HepG2 (cell line): ENCODE measurements around the gene NUCB1. TPM values are rescaled to one million over a fixed set of nuclear protein-coding genes. Genes with fewer than 3 reads are reported as not detected.

ENCODE experiments used
- FOXO4 ChIP-seq: sonication (generic); formaldehyde crosslinking; conservative IDR thresholded peaks from 2 replicates; pipeline ENCODE4 v1.8.1; 2023; ENCODE audit warnings: missing genetic modification reagents
- HNRNPL ChIP-seq: fragments of 200-400 bp; formaldehyde crosslinking; IDR thresholded peaks from 2 replicates; pipeline ENCODE4 v1.6.1; 2017; ENCODE audit warnings: mild to moderate bottlenecking, low read depth, low read length
- HNRNPUL1 ChIP-seq: fragments of 200-400 bp; formaldehyde crosslinking; IDR thresholded peaks from 2 replicates; pipeline ENCODE4 v1.6.1; 2017; ENCODE audit warnings: low read depth, mild to moderate bottlenecking, low read length, moderate library complexity
- KLF12 ChIP-seq: sonication (generic); formaldehyde crosslinking; IDR thresholded peaks from 2 replicates; pipeline ENCODE4 v1.4.0; 2020; ENCODE audit warnings: missing genetic modification reagents, borderline replicate concordance
- MEIS1 ChIP-seq: sonication (generic); formaldehyde crosslinking; IDR thresholded peaks from 2 replicates; pipeline ENCODE4 v1.9.0; 2021; ENCODE audit warnings: mild to moderate bottlenecking, missing genetic modification reagents, moderate library complexity, borderline replicate concordance
- NBN ChIP-seq: fragments of 450-650 bp; conservative IDR thresholded peaks from 2 replicates; pipeline ENCODE4 v1.6.1; 2017
- NFE2L1 ChIP-seq: sonication (generic); formaldehyde crosslinking; IDR thresholded peaks from 2 replicates; pipeline ENCODE4 v1.4.0; 2020; ENCODE audit warnings: missing genetic modification reagents, mild to moderate bottlenecking, borderline replicate concordance
- NFYB ChIP-seq: sonication (generic); formaldehyde crosslinking; IDR thresholded peaks from 2 replicates; pipeline ENCODE4 v1.4.0; 2020; ENCODE audit warnings: missing genetic modification reagents
- NR2F1 ChIP-seq, 2 experiments: fragments of 450-650 bp in 1 of 2; formaldehyde crosslinking in 1 of 2; IDR thresholded peaks; 2 replicates each; pipeline versions ENCODE4 v1.5.0 to v1.6.1; 2016 to 2020; ENCODE audit warnings: mild to moderate bottlenecking in 1 of 2, missing compliant biosample characterization in 1 of 2, missing genetic modification reagents in 1 of 2, moderate library complexity in 1 of 2
- TRIM24 ChIP-seq: sonication (generic); formaldehyde crosslinking; IDR thresholded peaks from 2 replicates; pipeline ENCODE4 v1.8.0; 2022; ENCODE audit warnings: mild to moderate bottlenecking, missing genetic modification reagents
- ZBTB46 ChIP-seq: sonication (generic); formaldehyde crosslinking; IDR thresholded peaks from 2 replicates; pipeline ENCODE4 v1.4.0; 2020; ENCODE audit warnings: mild to moderate bottlenecking, missing genetic modification reagents, borderline replicate concordance
- ZNF121 ChIP-seq: sonication (generic); formaldehyde crosslinking; IDR thresholded peaks from 2 replicates; pipeline ENCODE4 v1.5.0; 2020; ENCODE audit warnings: mild to moderate bottlenecking, missing genetic modification reagents
- ZNF136 ChIP-seq: sonication (generic); formaldehyde crosslinking; IDR thresholded peaks from 2 replicates; pipeline ENCODE4 v1.8.1; 2022; ENCODE audit warnings: low read depth, mild to moderate bottlenecking, moderate library complexity, missing genetic modification reagents
- ZNF33B ChIP-seq: sonication (generic); formaldehyde crosslinking; IDR thresholded peaks from 2 replicates; pipeline ENCODE4 v1.5.1; 2020; ENCODE audit warnings: mild to moderate bottlenecking, missing genetic modification reagents
- ZNF343 ChIP-seq: sonication (generic); formaldehyde crosslinking; IDR thresholded peaks from 2 replicates; pipeline ENCODE4 v1.4.0; 2020; ENCODE audit warnings: mild to moderate bottlenecking, missing genetic modification reagents
- ZNF564 ChIP-seq: sonication (generic); formaldehyde crosslinking; IDR thresholded peaks from 2 replicates; pipeline ENCODE4 v1.8.1; 2023; ENCODE audit warnings: mild to moderate bottlenecking, missing genetic modification reagents
- ZSCAN25 ChIP-seq: sonication (generic); formaldehyde crosslinking; IDR thresholded peaks from 2 replicates; pipeline ENCODE4 v1.8.0; 2022; ENCODE audit warnings: mild to moderate bottlenecking, missing genetic modification reagents
- polyA plus RNA-seq, 8 experiments: library from polyadenylated mRNA; depleted of rRNA in 3 of 8; stranded (reverse) in 7 of 8; unstranded in 1 of 8; fragments of >200 nt; fragmentation: Illumina TruSeq in 4 of 8; extraction: Trizol in 4 of 8; gene quantifications; 2 replicates each; pipeline versions ENCODE4 v1.2.1 to v1.2.3, GENCODE V29; 2011 to 2016; ENCODE audit warnings: low read depth in 4 of 8, missing spikeins in 1 of 8, mixed read lengths in 1 of 8; ENCODE audit not compliant: insufficient read depth in 1 of 8
- total RNA-seq, 5 experiments: library from RNA; depleted of rRNA; stranded (reverse); fragments of >200 nt; fragmentation: Illumina TruSeq; extraction: Trizol; gene quantifications; 2 replicates each; pipeline ENCODE4 v1.2.3, GENCODE V29; 2016; ENCODE audit warnings: low read depth in 1 of 5
- TF ChIP-seq, protein P1 (sequence below): sonication (generic); formaldehyde crosslinking; IDR thresholded peaks from 2 replicates; pipeline ENCODE4 v1.8.1; 2023; ENCODE audit warnings: mild to moderate bottlenecking, inconsistent platforms, moderate library complexity, missing genetic modification reagents, borderline replicate concordance
- TF ChIP-seq, protein P2 (sequence below): sonication (generic); formaldehyde crosslinking; IDR thresholded peaks from 2 replicates; pipeline ENCODE4 v1.5.0; 2020; ENCODE audit warnings: missing genetic modification reagents
- TF ChIP-seq, protein P3 (sequence below), 2 experiments: IDR thresholded peaks; 2 replicates each; pipeline ENCODE4 v1.6.1; 2011 to 2012; ENCODE audit warnings: low read length in 2 of 2, borderline replicate concordance in 1 of 2, low read depth in 1 of 2, mild to moderate bottlenecking in 1 of 2, moderate library complexity in 1 of 2

NUCB1 gene
- total and polyA plus RNA-seq, 2 of the 13 experiments (the other 11 are each of a cell fraction or from before 2014, with no cell fraction given) = 82.3 to 106 TPM

DNA sequence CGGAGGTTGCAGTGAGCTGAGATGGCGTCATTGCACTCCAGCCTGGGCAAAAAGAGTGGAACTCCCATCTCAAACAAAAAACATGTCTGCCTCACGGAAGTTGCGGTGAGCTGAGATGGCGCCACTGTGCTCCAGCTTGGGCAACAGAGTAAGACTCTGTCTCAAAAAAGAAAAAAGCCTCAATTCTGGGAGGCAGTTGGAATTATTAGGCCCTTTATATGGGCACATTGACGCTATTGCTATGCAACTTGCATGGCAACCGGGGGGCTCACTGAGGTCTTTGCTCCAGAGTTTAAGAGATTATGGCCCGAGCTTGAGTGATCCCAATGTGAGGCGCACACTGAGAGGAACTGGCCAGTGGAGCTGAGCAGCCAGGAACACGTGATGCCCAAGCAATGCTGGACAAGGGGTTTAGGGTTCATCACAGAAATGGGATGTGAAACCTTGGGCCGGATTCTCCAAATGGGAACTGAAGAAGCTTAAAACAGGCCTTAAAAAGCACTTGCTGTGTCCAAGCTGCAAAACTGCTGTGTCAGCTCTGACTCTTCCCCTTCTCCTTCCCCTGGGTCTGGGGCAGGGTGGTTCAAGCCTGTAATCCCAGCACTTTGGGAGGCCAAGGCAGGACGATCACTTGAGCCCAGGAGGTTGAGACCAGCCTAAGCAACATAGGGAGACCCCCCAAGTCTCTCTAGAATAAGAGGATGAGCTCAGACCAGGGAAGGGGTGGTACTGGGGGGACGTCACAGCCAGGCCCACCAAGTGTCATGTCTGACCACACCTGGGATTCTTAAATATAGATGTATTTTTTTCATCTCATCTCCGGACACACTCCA is 67.5 kb downstream of the NUCB1 start (continued):
- TF ChIP-seq MEIS1 (CRISPR knock-in tag) (no peak), NBN (no peak), ZNF343 (no peak), NFE2L1 (CRISPR knock-in tag) (no peak), ZNF136 (no peak), NFYB (CRISPR knock-in tag) (no peak; the same call in 1 of the 2 replicates), FOXO4 (no peak), KLF12 (no peak), ZNF121 (CRISPR knock-in tag) (peak; percentile 74), ZSCAN25 (CRISPR knock-in tag) (no peak), HNRNPL (peak; percentile 61), ZNF564 (CRISPR knock-in tag) (no peak), ZBTB46 (CRISPR knock-in tag) (no peak), TRIM24 (CRISPR knock-in tag) (no peak), HNRNPUL1 (no peak), NR2F1 (CRISPR knock-in tag; IDR thresholded peaks at IDR 0.05) (no peak), ZNF33B (CRISPR knock-in tag) (no peak)
- TF ChIP-seq, protein P1, sequence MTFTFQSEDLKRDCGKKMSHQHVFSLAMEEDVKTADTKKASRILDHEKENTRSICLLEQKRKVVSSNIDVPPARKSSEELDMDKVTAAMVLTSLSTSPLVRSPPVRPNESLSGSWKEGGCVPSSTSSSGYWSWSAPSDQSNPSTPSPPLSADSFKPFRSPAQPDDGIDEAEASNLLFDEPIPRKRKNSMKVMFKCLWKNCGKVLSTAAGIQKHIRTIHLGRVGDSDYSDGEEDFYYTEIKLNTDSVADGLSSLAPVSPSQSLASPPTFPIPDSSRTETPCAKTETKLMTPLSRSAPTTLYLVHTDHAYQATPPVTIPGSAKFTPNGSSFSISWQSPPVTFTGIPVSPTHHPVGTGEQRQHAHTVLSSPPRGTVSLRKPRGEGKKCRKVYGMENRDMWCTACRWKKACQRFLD (CRISPR knock-in tag) = no peak
- TF ChIP-seq, protein P2, sequence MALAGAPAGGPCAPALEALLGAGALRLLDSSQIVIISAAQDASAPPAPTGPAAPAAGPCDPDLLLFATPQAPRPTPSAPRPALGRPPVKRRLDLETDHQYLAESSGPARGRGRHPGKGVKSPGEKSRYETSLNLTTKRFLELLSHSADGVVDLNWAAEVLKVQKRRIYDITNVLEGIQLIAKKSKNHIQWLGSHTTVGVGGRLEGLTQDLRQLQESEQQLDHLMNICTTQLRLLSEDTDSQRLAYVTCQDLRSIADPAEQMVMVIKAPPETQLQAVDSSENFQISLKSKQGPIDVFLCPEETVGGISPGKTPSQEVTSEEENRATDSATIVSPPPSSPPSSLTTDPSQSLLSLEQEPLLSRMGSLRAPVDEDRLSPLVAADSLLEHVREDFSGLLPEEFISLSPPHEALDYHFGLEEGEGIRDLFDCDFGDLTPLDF (CRISPR knock-in tag) = 0 out of 2 replicates have a peak, but pooled peaks have one; percentile 15
- TF ChIP-seq, protein P3, sequence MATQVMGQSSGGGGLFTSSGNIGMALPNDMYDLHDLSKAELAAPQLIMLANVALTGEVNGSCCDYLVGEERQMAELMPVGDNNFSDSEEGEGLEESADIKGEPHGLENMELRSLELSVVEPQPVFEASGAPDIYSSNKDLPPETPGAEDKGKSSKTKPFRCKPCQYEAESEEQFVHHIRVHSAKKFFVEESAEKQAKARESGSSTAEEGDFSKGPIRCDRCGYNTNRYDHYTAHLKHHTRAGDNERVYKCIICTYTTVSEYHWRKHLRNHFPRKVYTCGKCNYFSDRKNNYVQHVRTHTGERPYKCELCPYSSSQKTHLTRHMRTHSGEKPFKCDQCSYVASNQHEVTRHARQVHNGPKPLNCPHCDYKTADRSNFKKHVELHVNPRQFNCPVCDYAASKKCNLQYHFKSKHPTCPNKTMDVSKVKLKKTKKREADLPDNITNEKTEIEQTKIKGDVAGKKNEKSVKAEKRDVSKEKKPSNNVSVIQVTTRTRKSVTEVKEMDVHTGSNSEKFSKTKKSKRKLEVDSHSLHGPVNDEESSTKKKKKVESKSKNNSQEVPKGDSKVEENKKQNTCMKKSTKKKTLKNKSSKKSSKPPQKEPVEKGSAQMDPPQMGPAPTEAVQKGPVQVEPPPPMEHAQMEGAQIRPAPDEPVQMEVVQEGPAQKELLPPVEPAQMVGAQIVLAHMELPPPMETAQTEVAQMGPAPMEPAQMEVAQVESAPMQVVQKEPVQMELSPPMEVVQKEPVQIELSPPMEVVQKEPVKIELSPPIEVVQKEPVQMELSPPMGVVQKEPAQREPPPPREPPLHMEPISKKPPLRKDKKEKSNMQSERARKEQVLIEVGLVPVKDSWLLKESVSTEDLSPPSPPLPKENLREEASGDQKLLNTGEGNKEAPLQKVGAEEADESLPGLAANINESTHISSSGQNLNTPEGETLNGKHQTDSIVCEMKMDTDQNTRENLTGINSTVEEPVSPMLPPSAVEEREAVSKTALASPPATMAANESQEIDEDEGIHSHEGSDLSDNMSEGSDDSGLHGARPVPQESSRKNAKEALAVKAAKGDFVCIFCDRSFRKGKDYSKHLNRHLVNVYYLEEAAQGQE (IDR thresholded peaks at IDR 0.05; ENCODE audit: borderline replicate concordance in 1 of 2, low read depth in 1 of 2, low read length in 2 of 2) = no peak; a peak in 1 of 4 replicates
